Amygdala (tissue), 56 donors: ENCODE measurements around the gene SH3TC1.

Experiments used
- DNase-seq, 56 donors: peaks; one replicate each; lab custom pipeline; 2025; lab: John Stamatoyannopoulos, UW

SH3TC1 gene

GRCh38 chr4:8198906-8199593 lies at the start of gene SH3TC1:
TSS of gene SH3TC1 (plus strand) at chr4:8199290. CDS start at chr4:8205195, 5,905 bp downstream.
- peak in 50 of 56 donors; percentile 15 to 83 (median 55) for DNase-seq

DNA sequence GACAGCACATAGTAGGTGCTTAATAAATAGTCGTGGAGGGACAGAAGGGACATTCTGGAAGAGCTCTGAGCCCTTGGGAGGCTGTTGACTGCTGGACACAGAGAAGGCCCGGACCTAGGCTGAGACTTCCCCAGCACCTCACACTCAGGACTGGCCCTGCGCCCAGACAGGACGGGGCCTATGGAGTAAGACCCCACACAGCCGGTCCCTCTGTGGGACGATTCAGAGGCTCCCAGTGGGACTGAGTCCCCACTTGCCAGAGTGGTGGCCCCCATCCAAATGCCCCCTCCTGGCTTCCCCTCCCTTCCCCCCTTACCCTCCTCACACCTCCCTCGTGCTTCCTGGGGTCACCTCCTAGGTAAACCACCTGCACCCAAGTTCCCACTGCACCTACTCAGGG lies 49.4 kb upstream of the SH3TC1 start:
- DNase-seq = no peak

- peak in 5 of 56 donors; percentile 17 to 34 (median 24) for DNase-seq
Measured at GRCh38 chr4:8150152-8151090, 48.7 kb upstream of the SH3TC1 start.

DNA sequence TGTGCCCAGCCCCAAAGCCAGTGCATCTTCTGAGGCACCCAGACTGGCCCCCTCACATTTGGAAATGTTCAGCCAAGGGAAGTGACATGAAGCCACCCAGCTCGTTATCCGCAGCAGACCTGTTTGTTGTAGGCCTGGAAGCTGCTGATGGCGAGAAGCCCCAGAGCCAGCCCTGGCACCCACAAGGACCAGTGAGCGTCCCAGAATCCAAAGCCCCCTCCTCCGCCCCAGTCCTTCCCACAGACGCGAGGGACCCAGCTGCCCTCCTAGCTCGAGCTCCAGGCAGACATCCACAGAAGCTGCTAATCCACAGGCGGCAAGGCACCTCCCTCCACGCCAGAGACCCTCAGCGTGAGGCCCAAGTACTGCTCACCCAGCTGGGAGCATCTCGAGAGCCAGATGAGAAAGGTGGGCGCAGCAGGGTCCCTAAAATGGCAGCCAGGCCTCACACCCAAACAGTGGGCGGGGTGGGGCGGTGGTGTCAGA lies 47.9 kb upstream of the SH3TC1 start:
- DNase-seq = no peak

DNA sequence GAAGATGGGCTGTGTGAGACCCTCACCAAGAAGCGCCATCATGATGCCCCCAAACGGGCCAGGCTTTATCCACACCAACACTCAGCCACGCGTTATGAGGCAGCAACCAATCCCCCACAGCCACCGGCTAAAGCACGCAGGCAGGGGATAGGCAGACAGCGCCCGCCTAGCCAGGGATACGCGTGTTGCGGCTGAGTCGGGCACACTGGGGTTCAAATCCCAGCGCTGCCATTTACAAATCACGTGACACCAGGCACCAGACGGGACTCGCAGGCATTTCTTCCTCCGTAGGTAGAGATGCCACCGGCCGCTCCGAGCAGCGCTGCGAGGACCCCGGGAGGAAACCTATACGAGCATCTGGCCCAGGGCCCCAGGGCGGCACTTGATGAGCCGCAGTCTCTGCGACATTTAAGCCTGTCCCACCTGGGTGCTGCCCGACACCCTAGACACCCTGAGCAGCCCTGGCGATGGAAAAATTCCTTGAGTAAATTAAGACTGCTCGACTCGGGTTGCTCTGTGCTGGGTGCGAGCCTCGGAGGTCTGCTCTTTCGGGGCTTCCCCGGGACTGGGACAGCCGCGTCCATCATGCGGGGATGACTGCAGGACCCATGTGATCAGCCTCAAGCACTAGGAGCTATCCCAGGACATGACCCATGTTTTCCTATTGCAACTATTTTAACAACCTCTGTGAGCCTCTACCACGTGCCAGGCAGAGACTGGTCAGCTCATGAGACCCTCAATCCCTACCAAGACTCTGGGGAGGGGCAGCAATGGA lies 46.8 kb upstream of the SH3TC1 start:
- DNase-seq = no peak

DNA sequence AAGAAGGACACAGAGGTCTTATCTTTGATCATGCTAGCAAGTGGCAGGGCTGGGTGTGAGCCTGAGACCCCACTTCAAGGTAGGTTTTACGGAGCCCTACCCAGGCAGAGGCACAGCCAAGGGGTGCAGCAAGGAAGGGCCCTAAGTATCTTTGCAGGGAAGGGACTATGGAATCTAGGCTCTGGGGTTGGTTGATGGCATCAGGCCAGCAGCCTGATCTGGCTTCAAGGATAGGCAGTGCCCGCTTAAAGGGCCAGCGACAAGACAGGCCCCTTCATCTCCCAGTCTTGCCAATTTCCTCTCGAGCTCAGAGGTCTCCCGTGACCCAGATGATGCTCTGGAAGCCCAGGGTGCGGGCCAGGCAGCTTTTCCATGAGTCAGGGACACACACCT lies 46.2 kb upstream of the SH3TC1 start:
- DNase-seq = no peak

GRCh38 chr4:8153441-8153840 lies 45.6 kb upstream of the SH3TC1 start:
- no peak for DNase-seq

DNA sequence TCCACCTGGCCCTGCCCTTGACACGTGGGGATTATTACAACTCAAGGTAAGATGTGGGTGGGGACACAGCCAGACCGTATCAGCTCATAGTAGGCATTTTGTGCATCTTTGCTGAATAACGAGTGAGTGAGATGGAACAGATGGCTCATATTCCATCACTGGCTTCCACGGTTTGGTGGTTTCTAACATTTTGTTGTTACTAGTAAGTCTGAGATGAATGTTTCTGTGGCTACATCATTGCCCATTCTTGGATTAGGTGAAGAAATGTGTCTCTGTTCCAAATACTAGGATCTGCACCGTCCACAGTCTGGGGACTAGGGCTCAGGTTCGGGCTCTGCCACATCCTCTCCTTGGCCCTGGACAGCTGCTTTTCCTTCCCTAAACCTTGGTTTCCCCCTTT lies 44.0 kb upstream of the SH3TC1 start:
- no peak for DNase-seq

GRCh38 chr4:8155660-8156421 lies 43.2 kb upstream of the SH3TC1 start:
- no peak for DNase-seq

- peak in 1 of 56 donors; percentile 31 for DNase-seq
Measured at GRCh38 chr4:8156617-8157016, 42.5 kb upstream of the SH3TC1 start.

DNA sequence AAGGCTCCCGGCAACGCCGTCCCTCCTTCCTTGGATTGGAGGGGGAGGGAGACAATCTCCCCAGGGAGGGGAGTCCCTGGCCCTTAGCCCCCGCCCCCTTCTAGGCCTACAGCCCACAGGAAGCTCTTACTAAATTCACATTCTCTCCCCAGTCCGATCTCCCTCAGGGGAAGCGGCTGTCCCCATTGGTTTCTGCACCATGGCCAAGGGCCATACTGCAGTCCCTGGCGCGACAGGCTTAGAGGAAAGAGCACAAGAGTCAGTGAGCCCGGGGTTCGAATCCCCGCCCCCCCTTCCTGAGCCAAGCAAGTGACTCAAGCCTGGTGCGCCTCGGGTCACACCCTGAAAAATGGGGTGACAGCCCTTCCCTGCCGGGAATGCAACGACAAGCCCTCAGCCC lies 41.6 kb upstream of the SH3TC1 start:
- DNase-seq = no peak

DNA sequence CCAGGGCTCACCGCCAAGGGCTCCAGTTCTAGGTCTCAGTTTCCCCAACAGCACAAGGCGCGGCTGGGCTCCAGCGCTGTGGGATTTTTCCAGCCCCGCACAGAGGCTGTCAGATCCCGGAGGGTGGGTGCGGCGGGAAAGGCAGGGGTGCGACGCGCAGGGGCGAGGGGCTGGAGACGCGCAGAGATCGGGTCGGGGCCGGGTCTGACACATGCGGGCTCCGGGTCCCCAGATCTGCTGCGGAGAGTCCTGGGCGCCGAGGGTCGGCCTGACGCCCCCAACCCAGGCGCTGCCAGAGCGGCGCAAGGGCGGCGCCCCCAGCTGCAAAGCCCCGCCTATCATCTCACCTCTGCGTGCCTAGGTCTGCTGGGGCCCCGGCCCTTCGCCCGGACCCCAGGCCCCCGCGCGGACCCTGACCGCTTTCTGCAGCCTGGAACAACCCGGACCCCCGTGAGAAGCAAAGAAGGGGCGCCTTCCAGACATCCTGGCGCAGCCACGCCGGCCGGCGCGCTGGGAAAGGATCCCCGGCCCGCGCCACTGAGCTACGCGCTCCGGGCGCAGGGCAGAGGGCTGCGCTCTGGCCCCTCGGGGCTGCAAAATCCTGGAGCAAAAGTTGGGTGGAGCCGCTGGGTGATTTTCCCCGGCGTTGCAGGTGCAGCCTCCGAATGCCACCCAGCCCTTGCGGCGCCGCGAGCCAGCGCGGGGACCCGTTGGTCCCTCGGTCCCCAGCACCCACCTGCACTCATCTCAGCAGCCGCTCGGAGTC lies 41.0 kb upstream of the SH3TC1 start:
- DNase-seq = no peak

DNA sequence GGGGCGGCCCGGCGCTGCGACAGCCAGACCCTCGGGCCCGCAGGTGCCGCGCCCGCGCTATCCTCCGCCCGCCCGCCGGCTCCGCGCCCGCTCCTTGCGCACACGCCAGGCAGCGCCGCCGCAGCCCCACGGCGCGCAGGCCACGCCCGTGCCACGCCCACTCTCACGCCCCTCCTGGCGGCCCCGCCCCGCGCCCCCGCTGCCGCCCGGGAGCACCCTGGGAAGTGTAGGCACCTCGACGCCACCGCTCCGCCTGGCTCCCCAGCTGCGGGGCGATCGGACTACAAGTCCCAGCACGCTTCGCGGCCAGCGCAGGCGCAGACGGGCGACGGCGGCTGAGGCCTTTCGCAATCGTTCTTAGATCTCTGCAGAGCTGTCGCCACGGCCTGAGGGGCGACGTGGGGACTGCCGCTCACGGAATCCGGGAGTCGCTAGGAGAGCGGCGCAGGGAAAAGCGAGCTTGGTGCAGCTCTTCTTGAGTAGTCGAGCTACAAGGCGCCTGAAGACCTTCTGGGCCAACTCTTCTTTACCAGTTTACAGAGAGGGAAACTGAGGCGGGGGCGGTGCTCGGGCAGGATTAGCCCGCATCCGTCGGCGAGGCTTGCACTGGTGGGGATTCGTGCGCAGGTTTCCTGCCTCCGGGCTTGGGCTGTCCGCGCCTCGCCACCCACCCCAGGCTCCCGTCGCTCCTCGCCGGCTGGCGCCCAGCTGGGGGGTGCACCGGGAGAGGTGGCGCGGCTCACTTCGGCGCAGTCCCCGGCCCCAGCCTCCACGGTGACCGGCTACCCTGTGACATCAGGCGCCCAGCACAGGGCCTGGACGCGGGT lies 40.2 kb upstream of the SH3TC1 start, which contains the start of gene ABLIM2:
Gene ABLIM2 (minus strand): TSS at position 104 of the 827 bp plus-strand sequence. CDS start 124 bp downstream, outside the sequence.
- peak; percentile 78 to 99 (median 97) for DNase-seq

DNA sequence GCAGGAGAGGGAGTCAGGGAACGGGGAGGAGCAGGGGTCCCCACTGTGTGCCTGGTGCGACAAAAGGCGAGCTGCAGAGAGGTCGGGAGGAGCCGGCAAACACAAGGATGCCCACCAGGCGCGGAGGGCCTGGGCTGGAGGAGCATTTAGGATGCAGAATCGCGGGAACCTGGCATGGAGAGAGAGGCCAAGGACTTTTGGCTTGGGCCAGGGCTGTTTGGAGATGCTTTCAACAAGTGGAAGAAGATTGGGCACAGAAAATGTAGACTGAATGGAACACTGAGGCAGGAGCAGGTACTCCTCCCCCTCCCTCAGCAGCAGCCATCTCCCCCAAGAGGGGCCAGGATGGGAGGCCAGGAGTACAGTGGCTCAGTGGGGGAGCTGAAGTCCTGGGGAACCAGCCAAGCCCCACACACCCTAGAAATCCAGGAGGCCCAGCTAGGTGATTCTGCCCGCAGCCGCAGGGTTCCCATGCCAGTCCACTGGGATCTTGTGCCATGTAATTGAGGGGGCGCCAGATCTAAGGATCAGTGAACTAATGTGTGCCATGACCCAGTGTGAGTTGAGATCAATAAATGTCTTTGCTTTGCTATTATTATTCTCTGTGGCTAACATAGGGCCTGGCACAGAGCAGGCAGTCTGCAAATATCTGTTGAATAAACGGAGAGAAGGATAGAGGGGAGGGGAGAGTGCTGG lies 39.4 kb upstream of the SH3TC1 start:
- peak in 1 of 56 donors; percentile 43 for DNase-seq

DNA sequence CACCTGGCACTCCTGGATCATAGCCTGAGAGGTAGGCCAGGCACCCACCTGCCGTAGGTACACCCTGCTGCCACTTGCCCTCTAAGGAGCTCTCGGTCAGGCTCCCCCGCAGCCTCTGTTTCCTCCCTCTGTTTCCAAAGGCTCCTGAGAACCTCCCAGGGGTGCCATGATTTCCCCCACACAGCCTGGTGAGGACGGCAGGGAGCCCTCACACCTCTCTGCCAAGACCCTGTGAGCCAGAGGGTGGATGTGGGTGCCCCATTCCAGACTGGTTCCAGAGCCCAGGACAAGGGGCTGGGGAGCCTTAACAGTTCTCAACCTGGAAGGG lies 38.9 kb upstream of the SH3TC1 start:
- DNase-seq = no peak

GRCh38 chr4:8160572-8160971 lies 38.5 kb upstream of the SH3TC1 start:
- no peak for DNase-seq

- DNase-seq = no peak
Measured at GRCh38 chr4:8162625-8163024, 36.5 kb upstream of the SH3TC1 start.

DNA sequence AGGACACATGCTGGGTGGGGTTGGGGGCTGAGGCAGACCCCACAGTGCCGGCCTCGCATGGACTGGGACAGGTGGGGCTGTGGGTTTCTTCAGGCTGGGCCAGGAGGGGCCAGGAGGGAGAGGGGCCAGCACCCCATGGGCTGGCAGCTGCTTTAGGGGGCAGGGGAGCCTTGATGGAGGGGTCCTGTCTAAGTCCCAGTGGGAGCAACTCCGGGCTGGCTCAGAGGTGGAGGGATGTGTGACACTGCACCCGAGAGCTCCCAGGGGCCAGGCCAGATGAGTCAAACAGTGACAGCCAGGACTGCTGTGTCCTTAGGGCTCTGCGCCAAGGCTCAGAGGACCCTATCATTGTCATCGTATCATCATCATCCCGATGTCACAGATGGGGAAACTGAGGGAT lies 36.1 kb upstream of the SH3TC1 start:
- DNase-seq = no peak
